HEK293T (cell line): ENCODE measurements around the gene SIRPB1.

Experiments used
- CTCF ChIA-PET: fragments of 350-600 bp; formaldehyde crosslinking; extraction: SDS; loops from one replicate; lab custom pipeline; 2021; ENCODE audit warnings: antibody characterized with exemption, inconsistent platforms; lab: Yijun Ruan, JAX
- POLR2A ChIA-PET: fragments of 350-600 bp; formaldehyde crosslinking; extraction: SDS; loops from one replicate; lab custom pipeline; 2020; ENCODE audit warnings: antibody characterized with exemption, inconsistent platforms; lab: Yijun Ruan, JAX
- DNase-seq: peaks from one replicate; pipeline ENCODE4 v3.0.0; 2012; ENCODE audit warnings: mixed read lengths; ENCODE audit errors: extremely low spot score
- ARNT ChIP-seq: fragments of 450-650 bp; IDR thresholded peaks from 2 replicates; pipeline ENCODE4 v1.6.1; 2017; ENCODE audit warnings: mild to moderate bottlenecking
- BHLHE40 ChIP-seq: fragments of 450-650 bp; IDR thresholded peaks from 2 replicates; pipeline ENCODE4 v1.6.1; 2016; ENCODE audit warnings: mild to moderate bottlenecking, moderate library complexity, borderline replicate concordance
- CTBP1 ChIP-seq: fragments of 450-650 bp; IDR thresholded peaks from 2 replicates; pipeline ENCODE4 v1.6.1; 2016; ENCODE audit warnings: borderline replicate concordance
- ELF4 ChIP-seq: fragments of 450-650 bp; IDR thresholded peaks from 2 replicates; pipeline ENCODE4 v1.6.1; 2017; ENCODE audit warnings: antibody characterized with exemption
- FOXA1 ChIP-seq: fragments of 450-650 bp; IDR thresholded peaks from 2 replicates; pipeline ENCODE4 v1.6.1; 2016; ENCODE audit warnings: mild to moderate bottlenecking
- FOXK2 ChIP-seq: fragments of 450-650 bp; IDR thresholded peaks from 2 replicates; pipeline ENCODE4 v1.6.1; 2016; ENCODE audit warnings: mild to moderate bottlenecking
- FOXM1 ChIP-seq: fragments of 450-650 bp; IDR thresholded peaks from 2 replicates; pipeline ENCODE4 v1.6.1; 2017; ENCODE audit warnings: mild to moderate bottlenecking, borderline replicate concordance
- HDGF ChIP-seq: fragments of 450-650 bp; IDR thresholded peaks from 2 replicates; pipeline ENCODE4 v1.6.1; 2017; ENCODE audit warnings: antibody characterized with exemption, borderline replicate concordance
- L3MBTL2 ChIP-seq: fragments of 450-650 bp; conservative IDR thresholded peaks from 2 replicates; pipeline ENCODE4 v1.6.1; 2016; ENCODE audit warnings: mild to moderate bottlenecking
- LEF1 ChIP-seq: fragments of 450-650 bp; IDR thresholded peaks from 2 replicates; pipeline ENCODE4 v1.6.1; 2017; ENCODE audit warnings: mild to moderate bottlenecking, borderline replicate concordance
- NFRKB ChIP-seq: fragments of 450-650 bp; IDR thresholded peaks from 2 replicates; pipeline ENCODE4 v1.6.1; 2016; ENCODE audit warnings: mild to moderate bottlenecking, moderate library complexity
- PKNOX1 ChIP-seq: fragments of 450-650 bp; IDR thresholded peaks from 2 replicates; pipeline ENCODE4 v1.6.1; 2016
- SP1 ChIP-seq: fragments of 450-650 bp; IDR thresholded peaks from 2 replicates; pipeline ENCODE4 v1.6.1; 2017
- SUZ12 ChIP-seq: fragments of 450-650 bp; IDR thresholded peaks from 2 replicates; pipeline ENCODE4 v1.6.1; 2016; ENCODE audit warnings: mild to moderate bottlenecking
- TARDBP ChIP-seq: fragments of 450-650 bp; IDR thresholded peaks from 2 replicates; pipeline ENCODE4 v1.6.1; 2016
- ZNF384 ChIP-seq: fragments of 450-650 bp; IDR thresholded peaks from 2 replicates; pipeline ENCODE4 v1.6.1; 2016

Gene SIRPB1

GRCh38 chr20:1637755-1638154 lies 17.9 kb upstream of the SIRPB1 start:
- TF ChIP-seq ELF4 (no peak), CTBP1 (no peak), ZNF384 (no peak), PKNOX1 (no peak), NFRKB (no peak), TARDBP (no peak), LEF1 (no peak), L3MBTL2 (no peak), SUZ12 (no peak)
- DNase-seq, result no peak
- ChIA-PET CTCF (no interaction called here), POLR2A (no interaction called here)

- no peak for DNase-seq
- TF ChIP-seq CTBP1 (no peak), FOXM1 (no peak), FOXA1 (no peak), SP1 (no peak), LEF1 (no peak), HDGF (no peak), NFRKB (no peak), FOXK2 (no peak), ZNF384 (no peak), SUZ12 (no peak), ELF4 (no peak), BHLHE40 (no peak), ARNT (no peak), L3MBTL2 (no peak)
- ChIA-PET POLR2A (no interaction called here), CTCF (no interaction called here)
Measured at GRCh38 chr20:1637226-1637625, 17.4 kb upstream of the SIRPB1 start.

DNA sequence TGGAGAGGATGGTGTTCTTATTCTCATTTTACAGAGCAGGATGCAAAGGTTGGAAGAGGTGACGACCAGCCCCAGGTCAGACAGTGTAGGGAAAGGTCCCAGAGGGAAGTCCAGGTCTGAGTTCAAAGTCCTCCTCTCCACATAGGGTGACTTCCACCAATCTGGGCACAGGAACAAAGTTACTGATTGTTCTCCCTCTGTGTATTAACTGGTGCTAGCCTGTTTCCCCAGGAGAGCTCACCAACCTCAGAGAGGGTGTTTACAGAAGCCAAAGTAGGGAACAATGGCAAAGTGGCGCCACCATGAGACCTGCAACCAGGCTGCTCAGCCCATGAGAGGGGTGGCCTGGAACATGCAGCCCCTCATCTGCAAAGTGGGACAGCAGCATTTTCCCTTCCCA lies 16.8 kb upstream of the SIRPB1 start:
- ChIA-PET CTCF (no interaction called here), POLR2A (no interaction called here)
- DNase-seq, result no peak
- TF ChIP-seq ARNT, result no peak
- no peak for TF ChIP-seq ELF4

DNA sequence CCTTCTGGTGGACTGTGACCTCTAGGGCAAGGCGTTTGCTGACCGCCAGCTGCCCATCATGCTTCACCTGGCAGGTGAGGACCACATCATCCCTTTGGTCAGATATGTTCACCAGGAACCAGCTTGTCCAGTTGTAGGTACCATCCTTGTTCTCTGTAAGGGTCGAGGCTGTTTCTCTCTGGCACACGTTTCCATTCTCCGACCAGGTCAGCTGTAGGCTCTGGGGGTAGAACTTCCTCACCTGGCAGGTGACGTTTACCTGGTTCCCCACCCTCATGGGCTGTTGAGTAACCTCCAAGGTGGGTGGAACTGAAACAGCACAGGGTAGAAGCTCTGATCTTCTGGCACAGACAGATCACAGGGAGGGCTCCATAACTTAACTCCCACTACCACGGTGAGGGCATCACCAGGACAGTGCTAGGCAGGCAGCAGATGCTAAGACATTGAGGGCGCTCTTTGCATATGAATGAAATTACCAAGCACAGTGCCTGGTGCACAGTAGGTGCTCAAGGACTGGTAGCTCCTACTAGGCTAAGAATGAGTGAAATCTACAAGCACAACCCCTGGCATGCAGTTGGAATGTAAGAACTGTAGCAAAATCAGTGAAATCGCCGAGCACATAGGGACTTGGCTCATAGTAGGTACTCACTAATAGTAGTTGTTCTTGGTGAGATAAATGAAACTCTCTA lies 15.6 kb upstream of the SIRPB1 start:
- POLR2A ChIA-PET, result no interaction called here
- CTCF ChIA-PET, result no interaction called here
- TF ChIP-seq ELF4 (no peak), L3MBTL2 (no peak), LEF1 (no peak), SUZ12 (no peak), FOXA1 (no peak), HDGF (no peak), FOXM1 (no peak), PKNOX1 (no peak), SP1 (no peak), ZNF384 (no peak), NFRKB (no peak), ARNT (no peak), FOXK2 (no peak), TARDBP (no peak), CTBP1 (no peak), BHLHE40 (no peak)
- DNase-seq, result no peak

DNA sequence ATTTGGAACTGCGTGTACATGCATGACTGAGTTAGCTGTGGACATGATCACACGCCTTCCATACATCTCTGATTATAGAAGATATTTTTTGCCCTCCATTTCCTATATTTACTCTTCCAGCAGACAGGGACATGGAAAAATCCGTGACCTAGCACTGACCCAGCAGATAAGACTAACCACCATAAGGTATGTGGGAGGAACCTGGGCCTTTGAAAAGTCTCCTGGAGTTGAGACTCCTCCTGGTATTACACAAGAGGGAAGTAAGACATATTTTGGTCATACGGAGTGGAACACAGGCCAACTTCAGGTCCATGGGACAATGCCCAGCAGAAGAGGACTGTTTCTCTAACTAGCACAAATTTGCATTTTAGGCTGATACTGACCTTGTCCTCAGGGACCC lies 13.7 kb upstream of the SIRPB1 start:
- TF ChIP-seq FOXA1 (no peak), BHLHE40 (no peak), ARNT (no peak), LEF1 (no peak), HDGF (no peak), NFRKB (no peak)
- DNase-seq, result no peak
- ChIA-PET POLR2A (no interaction called here), CTCF (no interaction called here)

DNA sequence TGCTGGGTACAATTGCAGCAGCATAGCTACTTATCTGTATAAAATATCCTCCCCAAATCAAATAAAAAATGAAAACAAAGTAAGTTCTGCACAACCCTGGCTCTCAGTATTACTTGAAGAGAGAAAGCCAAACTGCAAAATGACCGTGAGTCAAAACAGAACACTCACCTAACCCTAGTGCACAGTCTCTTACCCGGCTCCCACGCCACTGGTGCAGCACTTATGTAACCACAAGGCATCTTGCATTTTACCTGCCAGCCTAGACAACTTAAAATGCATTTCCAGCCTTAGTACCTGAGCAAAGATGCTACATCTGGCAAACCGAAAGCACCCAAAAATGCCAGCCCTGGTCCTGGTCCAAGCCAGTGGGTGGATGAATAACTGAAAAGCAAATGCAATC lies 12.4 kb upstream of the SIRPB1 start:
- TF ChIP-seq FOXA1 (no peak), SP1 (no peak), CTBP1 (no peak), ARNT (no peak), L3MBTL2 (no peak), TARDBP (no peak), LEF1 (no peak), HDGF (no peak), ELF4 (no peak), SUZ12 (no peak), FOXK2 (no peak), ZNF384 (no peak), PKNOX1 (no peak), FOXM1 (no peak), BHLHE40 (no peak)
- CTCF ChIA-PET, result no interaction called here
- POLR2A ChIA-PET, result no interaction called here
- no peak for DNase-seq
